DND-41 (cell line): ENCODE measurements around the gene NAT8L.

ENCODE experiments used
- CTCF ChIP-seq: IDR thresholded peaks from 2 replicates; pipeline ENCODE4 v1.5.1; 2012; ENCODE audit warnings: borderline replicate concordance, low read length, moderate library complexity, mild to moderate bottlenecking; ENCODE audit not compliant: poor library complexity, severe bottlenecking; ENCODE audit errors: extremely low read depth
- EZH2 ChIP-seq: IDR thresholded peaks from 3 replicates; pipeline ENCODE4 v1.6.1; 2012; ENCODE audit warnings: borderline replicate concordance, low read depth, mild to moderate bottlenecking, moderate library complexity, low read length, inconsistent platforms; ENCODE audit not compliant: severe bottlenecking

GRCh38 chr4:2054217-2054616 is 4.9 kb upstream of the NAT8L start:
- TF ChIP-seq CTCF = no peak
- no peak for TF ChIP-seq EZH2
